Fibroblast of villous mesenchyme (primary cell): ENCODE results near the gene SBNO2. TPM values are rescaled to one million over a fixed set of nuclear protein-coding genes. Genes with fewer than 3 reads are reported as not detected.

Source experiments
- DNase-seq: peaks from one replicate; pipeline ENCODE4 v3.0.0-alpha.2; 2010; ENCODE audit warnings: low read depth
- H3K4me3 ChIP-seq: 2 replicates; pipeline ENCODE4 v1.5.1; 2011; ENCODE audit warnings: low read depth, mild to moderate bottlenecking, low read length
- total RNA-seq: library from RNA; depleted of rRNA; stranded (reverse); fragments of >200 nt; gene quantifications from 2 replicates; pipeline ENCODE4 v1.2.3, GENCODE V29; 2012
- TF ChIP-seq, protein P1 (sequence below): IDR thresholded peaks from 2 replicates; pipeline ENCODE4 v1.5.1; 2012; ENCODE audit warnings: low read depth, mild to moderate bottlenecking, low read length; ENCODE audit not compliant: insufficient read depth

Gene SBNO2
- total RNA-seq, 1 donor = 69.5 TPM

- peak; percentile 34 for DNase-seq
- TF ChIP-seq, protein P1, sequence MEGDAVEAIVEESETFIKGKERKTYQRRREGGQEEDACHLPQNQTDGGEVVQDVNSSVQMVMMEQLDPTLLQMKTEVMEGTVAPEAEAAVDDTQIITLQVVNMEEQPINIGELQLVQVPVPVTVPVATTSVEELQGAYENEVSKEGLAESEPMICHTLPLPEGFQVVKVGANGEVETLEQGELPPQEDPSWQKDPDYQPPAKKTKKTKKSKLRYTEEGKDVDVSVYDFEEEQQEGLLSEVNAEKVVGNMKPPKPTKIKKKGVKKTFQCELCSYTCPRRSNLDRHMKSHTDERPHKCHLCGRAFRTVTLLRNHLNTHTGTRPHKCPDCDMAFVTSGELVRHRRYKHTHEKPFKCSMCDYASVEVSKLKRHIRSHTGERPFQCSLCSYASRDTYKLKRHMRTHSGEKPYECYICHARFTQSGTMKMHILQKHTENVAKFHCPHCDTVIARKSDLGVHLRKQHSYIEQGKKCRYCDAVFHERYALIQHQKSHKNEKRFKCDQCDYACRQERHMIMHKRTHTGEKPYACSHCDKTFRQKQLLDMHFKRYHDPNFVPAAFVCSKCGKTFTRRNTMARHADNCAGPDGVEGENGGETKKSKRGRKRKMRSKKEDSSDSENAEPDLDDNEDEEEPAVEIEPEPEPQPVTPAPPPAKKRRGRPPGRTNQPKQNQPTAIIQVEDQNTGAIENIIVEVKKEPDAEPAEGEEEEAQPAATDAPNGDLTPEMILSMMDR = no peak
- peak overlapping the region; percentile 89 for H3K4me3 ChIP-seq
Observed at GRCh38 chr19:1170938-1171754, 2.9 kb downstream of the SBNO2 start.

DNA sequence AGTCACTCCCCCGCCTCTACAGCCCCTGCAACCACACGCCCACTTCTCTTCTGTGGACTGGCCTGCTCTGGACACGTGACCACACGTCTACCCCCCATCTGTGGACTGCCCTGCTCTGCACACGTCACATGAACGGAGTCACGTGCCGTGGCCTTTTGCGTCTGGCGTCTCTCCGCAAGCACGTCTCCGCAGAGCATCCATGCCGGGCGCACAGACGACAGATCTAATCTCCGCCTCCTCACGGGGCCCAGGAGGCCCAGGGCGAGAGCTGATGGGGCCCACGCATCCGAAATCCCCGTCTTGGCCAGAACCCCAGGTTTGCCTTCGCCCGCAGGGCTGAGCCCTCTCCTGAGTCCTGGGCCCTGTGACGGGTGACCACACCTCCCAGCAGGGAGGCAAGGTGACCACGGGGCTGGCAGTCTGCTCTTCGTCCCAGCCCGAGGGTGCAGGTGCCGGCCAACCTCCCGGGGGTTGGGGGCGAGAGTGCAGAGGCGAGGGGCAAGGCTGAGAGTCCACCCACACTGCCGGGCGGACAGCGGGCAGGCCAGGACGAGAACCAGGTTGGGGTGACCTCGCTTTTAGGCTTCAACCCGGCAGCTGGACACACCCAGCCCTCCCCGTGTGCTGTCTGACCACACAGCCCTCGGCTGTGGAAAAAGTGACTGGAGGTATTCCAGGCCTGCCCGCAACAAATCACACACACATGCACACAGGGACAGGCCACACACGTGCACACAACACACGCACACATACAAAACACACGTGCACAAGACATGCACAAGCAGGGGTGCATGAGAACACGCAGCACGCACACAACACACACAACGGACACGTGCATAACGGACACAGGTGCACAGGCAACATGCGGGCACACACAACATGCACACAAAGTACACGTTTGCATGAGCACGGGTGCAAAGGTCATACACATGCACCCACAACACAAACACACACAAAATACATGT, 3.9 kb downstream of the SBNO2 start:
- TF ChIP-seq, protein P1 = no peak
- peak overlapping the region; percentile 21 for H3K4me3 ChIP-seq
- DNase-seq = peak; percentile 95

GRCh38 chr19:1169411-1169791, 4.7 kb downstream of the SBNO2 start:
- no peak for DNase-seq
- peak overlapping the region; percentile 50 for H3K4me3 ChIP-seq
- TF ChIP-seq, protein P1 = no peak

DNA sequence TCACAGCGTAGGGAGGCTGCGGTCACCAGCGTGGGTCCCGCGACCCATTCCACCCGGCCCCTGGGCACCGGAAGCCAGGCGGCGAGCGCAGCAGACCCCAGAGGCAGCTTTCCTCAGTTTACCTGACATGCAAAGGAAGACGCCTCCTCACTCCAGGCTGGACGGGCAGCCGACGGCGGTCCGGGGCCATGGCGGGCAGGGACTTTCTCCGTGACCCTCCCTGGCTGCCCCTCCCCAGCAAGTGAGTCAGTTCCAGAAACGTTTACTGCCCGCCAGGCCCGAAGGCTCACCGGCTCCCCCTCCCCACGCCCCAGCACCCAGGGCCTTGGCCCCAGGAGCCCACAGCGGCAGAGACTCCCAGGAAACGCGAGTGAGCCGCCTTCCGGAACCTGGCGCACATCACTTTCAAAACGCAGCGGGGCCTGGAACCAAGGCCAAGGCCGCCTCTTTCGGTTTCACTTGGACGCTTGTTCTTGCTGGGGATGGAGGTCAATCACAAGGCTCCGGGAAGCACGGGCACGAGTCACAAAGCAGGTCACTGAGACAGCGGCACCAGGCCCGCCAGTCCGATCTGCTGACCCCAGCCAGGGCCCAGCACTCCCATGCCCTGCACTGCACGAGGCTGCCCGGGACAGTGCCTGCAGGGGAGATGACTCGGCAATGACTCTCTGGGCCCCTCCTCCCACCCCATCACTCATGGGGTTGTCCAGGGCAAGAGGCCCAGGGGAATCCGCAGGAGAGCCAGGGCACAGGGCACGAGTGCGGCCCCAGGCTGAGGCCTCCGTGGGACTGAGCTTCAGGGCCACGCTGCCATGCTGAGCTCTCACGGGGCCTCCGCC, 5.3 kb downstream of the SBNO2 start:
- peak overlapping the region; percentile 50 for H3K4me3 ChIP-seq
- DNase-seq = peak; percentile 87
- TF ChIP-seq, protein P1 = no peak

GRCh38 chr19:1167687-1168571, 6.1 kb downstream of the SBNO2 start:
- TF ChIP-seq, protein P1 = no peak
- peak overlapping the region; percentile 50 for H3K4me3 ChIP-seq
- DNase-seq = no peak
